Lower lobe of right lung (tissue), 2 donors: ENCODE data around the gene LEO1. TPM values are rescaled to one million over a fixed set of nuclear protein-coding genes. Genes with fewer than 3 reads are reported as not detected.

ENCODE experiments used
- ATAC-seq, 2 donors: fragments of 200-7000 bp; cut with Tn5 transposase; one replicate each; pipeline ENCODE4 v1.9.1; 2020 to 2022; ENCODE audit warnings: mild to moderate bottlenecking in 2 of 2, moderate library complexity in 2 of 2
- DNase-seq: peaks from one replicate; pipeline ENCODE4 v3.0.0-alpha.2; 2020
- H3K27ac ChIP-seq: fragments of 200-600 bp; one replicate; pipeline ENCODE4 v1.8.0; 2022
- H3K27me3 ChIP-seq: fragments of 200-600 bp; one replicate; pipeline ENCODE4 v1.8.0; 2022; ENCODE audit warnings: low read depth
- H3K36me3 ChIP-seq: fragments of 200-600 bp; one replicate; pipeline ENCODE4 v1.8.0; 2022; ENCODE audit warnings: mild to moderate bottlenecking
- H3K4me1 ChIP-seq: fragments of 200-600 bp; one replicate; pipeline ENCODE4 v1.8.0; 2022
- H3K4me3 ChIP-seq: fragments of 200-600 bp; one replicate; pipeline ENCODE4 v1.8.0; 2022; ENCODE audit warnings: mild to moderate bottlenecking
- H3K9me3 ChIP-seq: fragments of 200-600 bp; one replicate; pipeline ENCODE4 v1.8.0; 2022
- intact Hi-C: fragments of 100-400 bp; cut with DNase I; formaldehyde crosslinking; loops from one replicate; pipeline ENCODE4 v1.11.0; 2022
- total RNA-seq: library from RNA; stranded (reverse); fragmentation: NEBNext Ultra II Directional; extraction: Animal tissue kit (Norgen Biotek cat#: 25700); gene quantifications from one replicate; pipeline ENCODE4 v1.2.1, GENCODE V29; 2021
- TF ChIP-seq, protein P1 (sequence below): fragments of 200-600 bp; IDR thresholded peaks from one replicate; pipeline ENCODE4 v1.8.0; 2022; ENCODE audit warnings: antibody characterized with exemption, mild to moderate bottlenecking
- donor health status: DM: no; HTN: yes; CAD: no; lungs with severe emphysema.

LEO1 gene
- total RNA-seq, 1 donor from 2014 or later: 12.6 TPM

DNA sequence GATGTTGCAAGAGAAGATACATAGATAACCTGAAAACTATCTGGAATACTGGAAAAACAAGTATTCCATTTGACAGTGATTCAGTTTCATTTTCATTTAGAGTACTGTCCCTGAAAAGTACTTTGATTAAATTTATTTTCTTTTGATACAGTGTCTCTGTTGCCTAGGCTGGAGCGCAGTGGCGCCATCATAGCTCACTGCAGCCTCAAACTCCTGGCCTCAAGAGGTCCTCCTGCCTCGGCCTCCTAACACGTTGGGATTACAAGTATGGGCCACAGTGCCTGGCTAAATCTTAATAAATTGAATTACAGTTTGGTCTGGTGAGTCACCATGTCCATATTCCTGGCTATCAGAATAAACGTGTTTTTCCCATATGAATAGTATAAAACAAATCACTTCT is 1.6 kb upstream of the LEO1 start:
- TF ChIP-seq, protein P1, sequence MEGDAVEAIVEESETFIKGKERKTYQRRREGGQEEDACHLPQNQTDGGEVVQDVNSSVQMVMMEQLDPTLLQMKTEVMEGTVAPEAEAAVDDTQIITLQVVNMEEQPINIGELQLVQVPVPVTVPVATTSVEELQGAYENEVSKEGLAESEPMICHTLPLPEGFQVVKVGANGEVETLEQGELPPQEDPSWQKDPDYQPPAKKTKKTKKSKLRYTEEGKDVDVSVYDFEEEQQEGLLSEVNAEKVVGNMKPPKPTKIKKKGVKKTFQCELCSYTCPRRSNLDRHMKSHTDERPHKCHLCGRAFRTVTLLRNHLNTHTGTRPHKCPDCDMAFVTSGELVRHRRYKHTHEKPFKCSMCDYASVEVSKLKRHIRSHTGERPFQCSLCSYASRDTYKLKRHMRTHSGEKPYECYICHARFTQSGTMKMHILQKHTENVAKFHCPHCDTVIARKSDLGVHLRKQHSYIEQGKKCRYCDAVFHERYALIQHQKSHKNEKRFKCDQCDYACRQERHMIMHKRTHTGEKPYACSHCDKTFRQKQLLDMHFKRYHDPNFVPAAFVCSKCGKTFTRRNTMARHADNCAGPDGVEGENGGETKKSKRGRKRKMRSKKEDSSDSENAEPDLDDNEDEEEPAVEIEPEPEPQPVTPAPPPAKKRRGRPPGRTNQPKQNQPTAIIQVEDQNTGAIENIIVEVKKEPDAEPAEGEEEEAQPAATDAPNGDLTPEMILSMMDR: no peak
- ATAC-seq (no peak), DNase-seq (no peak)
- Histone ChIP-seq H3K9me3 (no peaks in the 10 kb centered on the region), H3K4me3 (no peak overlapping the region), H3K36me3 (peaks cover 5% of the 10 kb centered on the region), H3K27me3 (no peaks in the 10 kb centered on the region), H3K4me1 (peaks cover 26% of the 10 kb centered on the region), H3K27ac (no peak overlapping the region)
- intact Hi-C loops: no loop called here

DNA sequence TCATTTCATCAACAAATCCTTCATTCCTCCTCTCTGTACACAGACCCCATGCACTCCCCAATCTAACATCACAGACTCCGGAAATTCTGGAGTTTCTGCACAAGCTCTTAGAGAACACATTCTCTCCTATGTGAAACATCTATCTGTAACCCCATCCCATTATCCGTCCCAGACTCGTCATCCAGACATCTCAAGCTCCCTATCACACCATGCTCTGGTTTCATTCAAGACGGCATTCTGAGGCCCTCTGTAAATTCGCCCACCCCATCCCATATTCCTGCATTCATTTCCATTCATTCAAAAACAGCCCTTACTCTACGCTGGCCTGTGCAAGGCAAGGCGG is 575 bp downstream of the LEO1 start:
- Histone ChIP-seq H3K4me1 (peaks cover 26% of the 10 kb centered on the region), H3K9me3 (peaks cover 16% of the 10 kb centered on the region), H3K36me3 (peaks cover 6% of the 10 kb centered on the region), H3K27ac (peak overlapping the region; percentile 93), H3K4me3 (peak overlapping the region; percentile 97), H3K27me3 (no peaks in the 10 kb centered on the region)
- peak in 1 of 2 donors; percentile 12 for ATAC-seq
- TF ChIP-seq, protein P1: no peak
- intact Hi-C loops: no loop called here
- no peak for DNase-seq

DNA sequence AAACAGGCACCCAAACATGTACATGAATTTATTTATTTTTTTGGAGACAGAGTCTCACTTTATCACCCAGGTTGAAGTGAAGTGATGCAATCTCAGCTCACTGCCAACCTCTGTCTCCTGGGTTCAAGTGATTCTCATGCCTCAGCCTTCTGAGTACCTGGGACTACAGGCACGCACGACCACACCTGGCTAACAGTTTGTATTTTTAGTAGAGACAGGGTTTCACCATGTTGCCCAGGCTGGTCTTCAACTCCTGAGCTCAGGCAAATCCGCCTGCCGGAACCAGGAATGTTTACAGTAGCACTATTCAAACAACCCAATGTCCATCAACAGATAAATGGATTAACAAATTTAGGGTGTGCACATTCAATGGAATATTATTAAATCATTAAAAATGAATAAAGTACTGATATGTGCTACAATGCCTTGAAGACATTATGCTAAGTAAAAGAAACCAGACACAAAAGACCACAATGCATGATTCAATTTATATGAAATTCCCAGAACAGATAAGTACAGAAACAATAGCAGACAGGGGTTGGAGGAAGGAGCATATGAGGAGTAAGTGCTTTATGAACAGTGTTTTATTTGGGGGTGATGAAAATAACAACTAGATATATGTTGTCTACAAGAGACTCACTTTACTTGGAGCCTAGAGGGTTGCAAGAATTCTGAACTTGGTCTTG is 1.3 kb downstream of the LEO1 start:
- DNase-seq (no peak), ATAC-seq (no peak)
- intact Hi-C loops: no loop called here
- Histone ChIP-seq H3K27me3 (no peaks in the 10 kb centered on the region), H3K9me3 (peaks cover 16% of the 10 kb centered on the region), H3K4me1 (peaks cover 26% of the 10 kb centered on the region), H3K36me3 (peaks cover 12% of the 10 kb centered on the region), H3K27ac (no peak overlapping the region), H3K4me3 (peak overlapping the region; percentile 97)
- TF ChIP-seq, protein P1: no peak

DNA sequence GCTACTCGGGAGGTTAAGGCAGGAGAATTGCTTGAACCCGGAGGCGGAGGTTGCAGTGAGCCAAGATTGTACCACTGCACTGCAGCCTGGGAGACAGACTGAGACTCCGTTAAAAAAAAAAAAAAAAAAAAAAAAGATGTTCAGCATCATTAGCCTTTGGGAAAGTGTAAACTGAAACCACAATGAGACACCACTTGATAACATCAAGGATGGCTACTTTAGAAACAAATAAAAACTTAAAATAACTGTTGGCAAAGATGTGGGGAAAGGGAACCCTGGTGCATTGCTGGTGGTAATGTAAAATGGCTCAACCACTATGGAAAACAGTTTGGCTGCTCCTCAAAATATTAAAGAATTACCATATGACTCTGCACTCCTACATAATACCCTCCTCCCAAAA is 1.9 kb downstream of the LEO1 start:
- DNase-seq: no peak
- Histone ChIP-seq H3K4me3 (no peak overlapping the region), H3K27ac (no peak overlapping the region), H3K9me3 (peaks cover 16% of the 10 kb centered on the region), H3K4me1 (peaks cover 26% of the 10 kb centered on the region), H3K27me3 (no peaks in the 10 kb centered on the region), H3K36me3 (peaks cover 12% of the 10 kb centered on the region)
- no peak for ATAC-seq
- TF ChIP-seq, protein P1: no peak
- intact Hi-C loops: no loop called here

DNA sequence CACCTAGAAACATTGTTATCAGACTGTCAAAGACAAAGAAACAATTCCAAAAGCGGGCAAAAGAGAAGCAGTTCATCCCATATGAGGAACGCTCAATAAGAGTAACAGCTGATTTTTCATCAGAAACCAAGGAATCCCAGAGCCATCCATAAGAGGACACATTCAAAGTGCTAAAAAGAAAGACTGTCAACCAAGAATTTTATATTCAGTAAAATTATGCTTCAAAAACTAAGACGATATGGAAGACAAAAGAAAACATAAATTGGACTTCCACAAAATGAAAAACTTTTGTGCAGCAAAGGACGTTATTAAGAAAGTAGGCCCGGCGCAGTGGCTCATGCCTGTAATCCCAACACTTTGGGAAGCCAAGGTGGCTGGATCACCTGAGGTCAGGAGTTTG is 4.0 kb downstream of the LEO1 start:
- H3K4me3 ChIP-seq: no peak overlapping the region
- H3K36me3 ChIP-seq: peaks cover 13% of the 10 kb centered on the region
- intact Hi-C loops: no loop called here
- H3K27ac ChIP-seq: no peak overlapping the region
- H3K4me1 ChIP-seq: peaks cover 24% of the 10 kb centered on the region
- DNase-seq (no peak), ATAC-seq (no peak)
- peaks cover 16% of the 10 kb centered on the region for H3K9me3 ChIP-seq
- H3K27me3 ChIP-seq: no peaks in the 10 kb centered on the region
- TF ChIP-seq, protein P1: no peak
